ENCODE measurements around the gene PLOD2.

Gene PLOD2

GRCh38 chr3:146037697-146038096 is 123.3 kb downstream of the PLOD2 start:
- no peaks in the 10 kb centered on the region for H3K36me3 Mint-ChIP-seq (ENCODE audit: low read depth)
- no peak overlapping the region for H3K27ac Mint-ChIP-seq
- no peaks in the 10 kb centered on the region for H3K27me3 Mint-ChIP-seq
- H3K4me3 Mint-ChIP-seq = no peak overlapping the region
- DNase-seq = no peak
- no peaks in the 10 kb centered on the region for H3K9me3 Mint-ChIP-seq
- ATAC-seq = no peak
- no peaks in the 10 kb centered on the region for H3K4me1 Mint-ChIP-seq

GRCh38 chr3:146036281-146036680 is 124.7 kb downstream of the PLOD2 start:
- Mint-ChIP-seq H3K4me3 (no peak overlapping the region), H3K27ac (no peak overlapping the region), H3K27me3 (no peaks in the 10 kb centered on the region), H3K4me1 (no peaks in the 10 kb centered on the region), H3K9me3 (no peaks in the 10 kb centered on the region), H3K36me3 (ENCODE audit: low read depth) (no peaks in the 10 kb centered on the region)
- DNase-seq (no peak), ATAC-seq (no peak)

GRCh38 chr3:146035366-146035765 is 125.6 kb downstream of the PLOD2 start:
- Mint-ChIP-seq H3K27ac (no peak overlapping the region), H3K9me3 (peaks cover 4% of the 10 kb centered on the region), H3K27me3 (no peaks in the 10 kb centered on the region), H3K4me1 (no peaks in the 10 kb centered on the region), H3K4me3 (no peak overlapping the region), H3K36me3 (ENCODE audit: low read depth) (no peaks in the 10 kb centered on the region)
- DNase-seq = no peak
- ATAC-seq = no peak

- Mint-ChIP-seq H3K27ac (no peak overlapping the region), H3K4me1 (no peaks in the 10 kb centered on the region), H3K27me3 (no peaks in the 10 kb centered on the region), H3K4me3 (no peak overlapping the region), H3K9me3 (peaks cover 10% of the 10 kb centered on the region), H3K36me3 (ENCODE audit: low read depth) (no peaks in the 10 kb centered on the region)
- ATAC-seq (no peak), DNase-seq (no peak)
These were observed 127.0 kb downstream of the PLOD2 start for GRCh38 chr3:146033950-146034349.

- ATAC-seq = no peak
- Mint-ChIP-seq H3K9me3 (peaks cover 10% of the 10 kb centered on the region), H3K4me1 (no peaks in the 10 kb centered on the region), H3K4me3 (no peak overlapping the region), H3K27ac (no peak overlapping the region), H3K27me3 (no peaks in the 10 kb centered on the region), H3K36me3 (ENCODE audit: low read depth) (no peaks in the 10 kb centered on the region)
- no peak for DNase-seq
These were observed 134.4 kb downstream of the PLOD2 start for GRCh38 chr3:146026547-146026946.

GRCh38 chr3:146024260-146024659 is 136.7 kb downstream of the PLOD2 start:
- Mint-ChIP-seq H3K36me3 (ENCODE audit: low read depth) (no peaks in the 10 kb centered on the region), H3K4me3 (no peak overlapping the region), H3K9me3 (peaks cover 2% of the 10 kb centered on the region), H3K27me3 (no peaks in the 10 kb centered on the region), H3K4me1 (no peaks in the 10 kb centered on the region), H3K27ac (no peak overlapping the region)
- DNase-seq (no peak), ATAC-seq (no peak)

GRCh38 chr3:146020969-146021368 is 140.0 kb downstream of the PLOD2 start:
- H3K9me3 Mint-ChIP-seq = peaks cover 8% of the 10 kb centered on the region
- no peaks in the 10 kb centered on the region for H3K4me1 Mint-ChIP-seq
- no peak overlapping the region for H3K4me3 Mint-ChIP-seq
- DNase-seq = no peak
- ATAC-seq = no peak
- H3K27me3 Mint-ChIP-seq = no peaks in the 10 kb centered on the region
- no peak overlapping the region for H3K27ac Mint-ChIP-seq
- H3K36me3 Mint-ChIP-seq (ENCODE audit: low read depth) = no peaks in the 10 kb centered on the region

GRCh38 chr3:146019508-146019907 is 141.5 kb downstream of the PLOD2 start:
- DNase-seq = no peak
- no peaks in the 10 kb centered on the region for H3K27me3 Mint-ChIP-seq

More at GRCh38 chr3:146019508-146019907, 141.5 kb downstream of the PLOD2 start:
- H3K4me3 Mint-ChIP-seq = no peak overlapping the region
- ATAC-seq = no peak
- no peak overlapping the region for H3K27ac Mint-ChIP-seq
- no peaks in the 10 kb centered on the region for H3K36me3 Mint-ChIP-seq (ENCODE audit: low read depth)
- H3K9me3 Mint-ChIP-seq = peaks cover 8% of the 10 kb centered on the region
- H3K4me1 Mint-ChIP-seq = no peaks in the 10 kb centered on the region

Measured in activated naive CD8-positive, alpha-beta T cell treated with anti-CD3 and anti-CD28 coated beads, Interleukin-2, amount 50 U/mL, for 24 hours (primary cell).